Liver (tissue), 3 donors: ENCODE measurements around the gene CSKMT.

ENCODE experiments used
- EGR1 ChIP-seq, 2 donors: IDR thresholded peaks; 2 replicates each; pipeline ENCODE4 v1.6.1; 2016 to 2018; ENCODE audit warnings: antibody characterized with exemption in 2 of 2, low read depth in 2 of 2
- GABPA ChIP-seq, 2 donors: IDR thresholded peaks in 1 of 2; conservative IDR thresholded peaks in 1 of 2; 2 replicates each; pipeline ENCODE4 v1.6.1; 2016; ENCODE audit warnings: antibody characterized with exemption in 2 of 2, mild to moderate bottlenecking in 1 of 2, moderate library complexity in 1 of 2
- RAD21 ChIP-seq, 2 donors: IDR thresholded peaks; 2 replicates each; pipeline ENCODE4 v1.6.1; 2016; ENCODE audit warnings: antibody characterized with exemption in 2 of 2, mild to moderate bottlenecking in 2 of 2
- SP1 ChIP-seq: IDR thresholded peaks from 2 replicates; pipeline ENCODE4 v1.6.1; 2018; ENCODE audit warnings: antibody characterized with exemption, mild to moderate bottlenecking
- TF ChIP-seq, protein P1 (sequence below): fragments of 150-350 bp; IDR thresholded peaks from 2 replicates; pipeline ENCODE4 v1.5.1; 2017; ENCODE audit warnings: improper control_type of control experiment, low read depth, low read length; ENCODE audit not compliant: missing input control
- TF ChIP-seq, protein P2 (sequence below): IDR thresholded peaks from 2 replicates; pipeline ENCODE4 v1.6.1; 2016; ENCODE audit warnings: antibody characterized with exemption
- TF ChIP-seq, protein P3 (sequence below): IDR thresholded peaks from 2 replicates; pipeline ENCODE4 v1.6.1; 2016; ENCODE audit warnings: antibody characterized with exemption, mild to moderate bottlenecking
- donor health status: healthy.
- donor health status: healthy.

DNA sequence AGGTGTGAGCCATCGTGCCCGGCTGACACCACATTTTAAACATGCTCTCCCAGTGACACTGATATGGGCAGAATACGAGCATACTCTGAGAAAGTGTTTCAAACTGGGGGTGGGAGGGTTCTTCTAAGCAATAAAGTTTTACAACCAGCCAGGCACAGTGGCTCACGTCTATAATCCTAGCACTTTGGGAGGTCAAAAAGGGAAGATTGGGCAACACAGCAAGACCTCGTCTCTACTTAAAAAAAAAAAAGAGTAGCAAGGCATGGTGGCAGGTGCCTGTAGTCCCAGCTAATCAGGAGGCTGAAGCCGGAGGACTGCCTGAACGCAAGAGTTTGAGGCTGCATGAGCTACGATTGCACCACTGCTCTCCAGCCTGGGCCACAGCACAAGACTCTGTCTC, 20.9 kb upstream of the CSKMT start:
- TF ChIP-seq RAD21 (IDR thresholded peaks at IDR 0.05), result no peak
- TF ChIP-seq, protein P1, sequence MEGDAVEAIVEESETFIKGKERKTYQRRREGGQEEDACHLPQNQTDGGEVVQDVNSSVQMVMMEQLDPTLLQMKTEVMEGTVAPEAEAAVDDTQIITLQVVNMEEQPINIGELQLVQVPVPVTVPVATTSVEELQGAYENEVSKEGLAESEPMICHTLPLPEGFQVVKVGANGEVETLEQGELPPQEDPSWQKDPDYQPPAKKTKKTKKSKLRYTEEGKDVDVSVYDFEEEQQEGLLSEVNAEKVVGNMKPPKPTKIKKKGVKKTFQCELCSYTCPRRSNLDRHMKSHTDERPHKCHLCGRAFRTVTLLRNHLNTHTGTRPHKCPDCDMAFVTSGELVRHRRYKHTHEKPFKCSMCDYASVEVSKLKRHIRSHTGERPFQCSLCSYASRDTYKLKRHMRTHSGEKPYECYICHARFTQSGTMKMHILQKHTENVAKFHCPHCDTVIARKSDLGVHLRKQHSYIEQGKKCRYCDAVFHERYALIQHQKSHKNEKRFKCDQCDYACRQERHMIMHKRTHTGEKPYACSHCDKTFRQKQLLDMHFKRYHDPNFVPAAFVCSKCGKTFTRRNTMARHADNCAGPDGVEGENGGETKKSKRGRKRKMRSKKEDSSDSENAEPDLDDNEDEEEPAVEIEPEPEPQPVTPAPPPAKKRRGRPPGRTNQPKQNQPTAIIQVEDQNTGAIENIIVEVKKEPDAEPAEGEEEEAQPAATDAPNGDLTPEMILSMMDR, result no peak
- TF ChIP-seq GABPA (IDR thresholded peaks at IDR 0.05 in 1 of 2, conservative IDR thresholded peaks at IDR 0.05 in 1 of 2), result no peak
- TF ChIP-seq, protein P2, sequence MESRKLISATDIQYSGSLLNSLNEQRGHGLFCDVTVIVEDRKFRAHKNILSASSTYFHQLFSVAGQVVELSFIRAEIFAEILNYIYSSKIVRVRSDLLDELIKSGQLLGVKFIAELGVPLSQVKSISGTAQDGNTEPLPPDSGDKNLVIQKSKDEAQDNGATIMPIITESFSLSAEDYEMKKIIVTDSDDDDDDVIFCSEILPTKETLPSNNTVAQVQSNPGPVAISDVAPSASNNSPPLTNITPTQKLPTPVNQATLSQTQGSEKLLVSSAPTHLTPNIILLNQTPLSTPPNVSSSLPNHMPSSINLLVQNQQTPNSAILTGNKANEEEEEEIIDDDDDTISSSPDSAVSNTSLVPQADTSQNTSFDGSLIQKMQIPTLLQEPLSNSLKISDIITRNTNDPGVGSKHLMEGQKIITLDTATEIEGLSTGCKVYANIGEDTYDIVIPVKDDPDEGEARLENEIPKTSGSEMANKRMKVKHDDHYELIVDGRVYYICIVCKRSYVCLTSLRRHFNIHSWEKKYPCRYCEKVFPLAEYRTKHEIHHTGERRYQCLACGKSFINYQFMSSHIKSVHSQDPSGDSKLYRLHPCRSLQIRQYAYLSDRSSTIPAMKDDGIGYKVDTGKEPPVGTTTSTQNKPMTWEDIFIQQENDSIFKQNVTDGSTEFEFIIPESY, result no peak
- TF ChIP-seq, protein P3, sequence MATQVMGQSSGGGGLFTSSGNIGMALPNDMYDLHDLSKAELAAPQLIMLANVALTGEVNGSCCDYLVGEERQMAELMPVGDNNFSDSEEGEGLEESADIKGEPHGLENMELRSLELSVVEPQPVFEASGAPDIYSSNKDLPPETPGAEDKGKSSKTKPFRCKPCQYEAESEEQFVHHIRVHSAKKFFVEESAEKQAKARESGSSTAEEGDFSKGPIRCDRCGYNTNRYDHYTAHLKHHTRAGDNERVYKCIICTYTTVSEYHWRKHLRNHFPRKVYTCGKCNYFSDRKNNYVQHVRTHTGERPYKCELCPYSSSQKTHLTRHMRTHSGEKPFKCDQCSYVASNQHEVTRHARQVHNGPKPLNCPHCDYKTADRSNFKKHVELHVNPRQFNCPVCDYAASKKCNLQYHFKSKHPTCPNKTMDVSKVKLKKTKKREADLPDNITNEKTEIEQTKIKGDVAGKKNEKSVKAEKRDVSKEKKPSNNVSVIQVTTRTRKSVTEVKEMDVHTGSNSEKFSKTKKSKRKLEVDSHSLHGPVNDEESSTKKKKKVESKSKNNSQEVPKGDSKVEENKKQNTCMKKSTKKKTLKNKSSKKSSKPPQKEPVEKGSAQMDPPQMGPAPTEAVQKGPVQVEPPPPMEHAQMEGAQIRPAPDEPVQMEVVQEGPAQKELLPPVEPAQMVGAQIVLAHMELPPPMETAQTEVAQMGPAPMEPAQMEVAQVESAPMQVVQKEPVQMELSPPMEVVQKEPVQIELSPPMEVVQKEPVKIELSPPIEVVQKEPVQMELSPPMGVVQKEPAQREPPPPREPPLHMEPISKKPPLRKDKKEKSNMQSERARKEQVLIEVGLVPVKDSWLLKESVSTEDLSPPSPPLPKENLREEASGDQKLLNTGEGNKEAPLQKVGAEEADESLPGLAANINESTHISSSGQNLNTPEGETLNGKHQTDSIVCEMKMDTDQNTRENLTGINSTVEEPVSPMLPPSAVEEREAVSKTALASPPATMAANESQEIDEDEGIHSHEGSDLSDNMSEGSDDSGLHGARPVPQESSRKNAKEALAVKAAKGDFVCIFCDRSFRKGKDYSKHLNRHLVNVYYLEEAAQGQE, result no peak
- no peak for TF ChIP-seq SP1
- no peak for TF ChIP-seq EGR1 (IDR thresholded peaks at IDR 0.05; ENCODE audit: low read depth in 2 of 2)
